ENCODE data around the gene ZNF497. TPM values are rescaled to one million over a fixed set of nuclear protein-coding genes. Genes with fewer than 3 reads are reported as not detected.

The ZNF497 gene
- total RNA-seq, 1 donor from 2014 or later: 2.5 TPM

- ATAC-seq (peak; percentile 33 to 39), DNase-seq (no peak)
- no peak for TF ChIP-seq CTCF (IDR thresholded peaks at IDR 0.05)
- Histone ChIP-seq H3K4me3 (peak overlapping the region; percentile 72), H3K36me3 (no peaks in the 10 kb centered on the region), H3K27me3 (ENCODE audit: low read depth) (no peaks in the 10 kb centered on the region), H3K9me3 (no peaks in the 10 kb centered on the region), H3K4me1 (peaks cover 23% of the 10 kb centered on the region), H3K27ac (peak overlapping the region; percentile 87)
- intact Hi-C loops (cut with DNase I): no loop called here
These were observed 36.0 kb downstream of the ZNF497 start for GRCh38 chr19:58326501-58326913.

GRCh38 chr19:58325311-58326022 lies 37.1 kb downstream of the ZNF497 start:
- no peak for TF ChIP-seq CTCF (IDR thresholded peaks at IDR 0.05)
- Histone ChIP-seq H3K27ac (no peak overlapping the region), H3K27me3 (ENCODE audit: low read depth) (no peaks in the 10 kb centered on the region), H3K36me3 (no peaks in the 10 kb centered on the region), H3K4me3 (peak overlapping the region; percentile 72), H3K9me3 (no peaks in the 10 kb centered on the region), H3K4me1 (peaks cover 23% of the 10 kb centered on the region)
- DNase-seq (no peak), ATAC-seq (no peak)
- intact Hi-C loops (cut with DNase I): no loop called here

- H3K4me1 ChIP-seq: no peaks in the 10 kb centered on the region
These were observed 43.3 kb downstream of the ZNF497 start for GRCh38 chr19:58319241-58319640.

GRCh38 chr19:58318297-58318696 lies 44.3 kb downstream of the ZNF497 start:
- Histone ChIP-seq H3K27me3 (ENCODE audit: low read depth) (no peaks in the 10 kb centered on the region), H3K36me3 (peaks cover 38% of the 10 kb centered on the region), H3K4me3 (no peak overlapping the region), H3K27ac (no peak overlapping the region), H3K9me3 (no peaks in the 10 kb centered on the region), H3K4me1 (no peaks in the 10 kb centered on the region)
- ATAC-seq (no peak), DNase-seq (no peak)
- no peak for TF ChIP-seq CTCF (IDR thresholded peaks at IDR 0.05)
- intact Hi-C loops (cut with DNase I): no loop called here

More at GRCh38 chr19:58319241-58319640, 43.3 kb downstream of the ZNF497 start:
- Histone ChIP-seq H3K36me3 (peaks cover 28% of the 10 kb centered on the region), H3K27ac (no peak overlapping the region), H3K27me3 (ENCODE audit: low read depth) (no peaks in the 10 kb centered on the region), H3K4me3 (no peak overlapping the region), H3K9me3 (no peaks in the 10 kb centered on the region)
- DNase-seq: no peak
- ATAC-seq: no peak
- TF ChIP-seq CTCF (IDR thresholded peaks at IDR 0.05): no peak
- intact Hi-C loops (cut with DNase I): no loop called here

GRCh38 chr19:58317476-58318072 lies 45.0 kb downstream of the ZNF497 start:
- peaks cover 45% of the 10 kb centered on the region for H3K36me3 ChIP-seq
- no peak for TF ChIP-seq CTCF (IDR thresholded peaks at IDR 0.05)
- no peak for ATAC-seq
- no peaks in the 10 kb centered on the region for H3K27me3 ChIP-seq (ENCODE audit: low read depth)
- H3K4me1 ChIP-seq: no peaks in the 10 kb centered on the region
- H3K27ac ChIP-seq: no peak overlapping the region
- H3K9me3 ChIP-seq: no peaks in the 10 kb centered on the region
- H3K4me3 ChIP-seq: no peak overlapping the region
- intact Hi-C loops (cut with DNase I): no loop called here
- no peak for DNase-seq

All from lower lobe of right lung (tissue), 2 donors.